Large intestine (tissue), 3 donors: ENCODE results near the gene SULT4A1. TPM values are rescaled to one million over a fixed set of nuclear protein-coding genes. Genes with fewer than 3 reads are reported as not detected.

Experiments used
- DNase-seq, 2 donors: peaks; one replicate each; pipeline versions ENCODE4 v3.0.0 to v3.0.0-alpha.2; 2013
- H3K27ac ChIP-seq: one replicate; pipeline ENCODE4 v1.5.1; 2013; ENCODE audit warnings: low read length
- H3K27me3 ChIP-seq: 2 replicates; pipeline ENCODE4 v1.6.1; 2013; ENCODE audit warnings: low read length; ENCODE audit not compliant: control insufficient read depth, insufficient read depth
- H3K36me3 ChIP-seq: 2 replicates; pipeline ENCODE4 v1.6.1; 2013; ENCODE audit warnings: low read length; ENCODE audit not compliant: control insufficient read depth, insufficient read depth
- H3K4me1 ChIP-seq: one replicate; pipeline ENCODE4 v1.6.1; 2013; ENCODE audit warnings: low read length; ENCODE audit not compliant: control insufficient read depth, insufficient read depth
- H3K4me3 ChIP-seq: one replicate; pipeline ENCODE4 v1.5.1; 2013; ENCODE audit warnings: low read length
- H3K9me3 ChIP-seq: one replicate; pipeline ENCODE4 v1.6.1; 2013; ENCODE audit warnings: mild to moderate bottlenecking, low read depth, low read length, moderate library complexity; ENCODE audit not compliant: control insufficient read depth
- WGBS: methylation state at CpG from one replicate; pipeline ENCODE4 v1.1.5; 2013; ENCODE audit warnings: low lambda C conversion rate; ENCODE audit not compliant: insufficient coverage; 5-methylcytosine and 5-hydroxymethylcytosine counted together
- polyA plus RNA-seq: library from polyadenylated mRNA; unstranded; fragments of 120-200 nt; gene quantifications from one replicate; pipeline ENCODE4 v1.2.1, GENCODE V29; 2013

The SULT4A1 gene
- polyA plus RNA-seq, 1 donor = 5.0 TPM

GRCh38 chr22:43820651-43821305, 41.5 kb downstream of the SULT4A1 start:
- Histone ChIP-seq H3K36me3 (no peaks in the 10 kb centered on the region), H3K4me3 (no peak overlapping the region), H3K9me3 (no peaks in the 10 kb centered on the region), H3K27ac (no peak overlapping the region), H3K4me1 (no peaks in the 10 kb centered on the region), H3K27me3 (no peaks in the 10 kb centered on the region)
- DNase-seq = peak in 1 of 2 donors; percentile 50
- no CpG with 5 or more reads among the region's 18 CpGs for WGBS

GRCh38 chr22:43819931-43820640, 42.2 kb downstream of the SULT4A1 start:
- no peak for DNase-seq
- H3K27ac ChIP-seq = no peak overlapping the region
- WGBS = 100% methylated on average over 1 of the region's 13 CpGs
- no peaks in the 10 kb centered on the region for H3K36me3 ChIP-seq
- H3K4me1 ChIP-seq = no peaks in the 10 kb centered on the region
- no peak overlapping the region for H3K4me3 ChIP-seq
- H3K9me3 ChIP-seq = no peaks in the 10 kb centered on the region
- H3K27me3 ChIP-seq = no peaks in the 10 kb centered on the region

- no CpG with 5 or more reads among the region's 12 CpGs for WGBS
- DNase-seq = no peak
Observed at GRCh38 chr22:43819421-43819921, 42.8 kb downstream of the SULT4A1 start.

GRCh38 chr22:43818981-43819380, 43.3 kb downstream of the SULT4A1 start:
- Histone ChIP-seq H3K4me1 (no peaks in the 10 kb centered on the region), H3K4me3 (no peak overlapping the region), H3K9me3 (no peaks in the 10 kb centered on the region), H3K36me3 (no peaks in the 10 kb centered on the region), H3K27me3 (no peaks in the 10 kb centered on the region), H3K27ac (no peak overlapping the region)
- DNase-seq = no peak
- no CpG with 5 or more reads among the region's 11 CpGs for WGBS

More at GRCh38 chr22:43819421-43819921, 42.8 kb downstream of the SULT4A1 start:
- Histone ChIP-seq H3K27ac (no peak overlapping the region), H3K4me3 (no peak overlapping the region), H3K4me1 (no peaks in the 10 kb centered on the region), H3K9me3 (no peaks in the 10 kb centered on the region), H3K27me3 (no peaks in the 10 kb centered on the region), H3K36me3 (no peaks in the 10 kb centered on the region)

- H3K27ac ChIP-seq = no peak overlapping the region
- H3K36me3 ChIP-seq = no peaks in the 10 kb centered on the region
- H3K4me1 ChIP-seq = peaks cover 7% of the 10 kb centered on the region
- no peaks in the 10 kb centered on the region for H3K9me3 ChIP-seq
- no peak overlapping the region for H3K4me3 ChIP-seq
- WGBS = 100% methylated on average over 1 of the region's 9 CpGs
- DNase-seq = no peak
- H3K27me3 ChIP-seq = no peaks in the 10 kb centered on the region
Observed at GRCh38 chr22:43817402-43817801, 44.9 kb downstream of the SULT4A1 start.

- H3K9me3 ChIP-seq = no peaks in the 10 kb centered on the region
- H3K4me1 ChIP-seq = peaks cover 12% of the 10 kb centered on the region
- H3K27me3 ChIP-seq = no peaks in the 10 kb centered on the region
- no peak overlapping the region for H3K27ac ChIP-seq
- DNase-seq = no peak
- no peaks in the 10 kb centered on the region for H3K36me3 ChIP-seq
- WGBS = 83% methylated on average over 1 of the region's 5 CpGs
- H3K4me3 ChIP-seq = no peak overlapping the region
Observed at GRCh38 chr22:43814264-43814663, 48.0 kb downstream of the SULT4A1 start.

GRCh38 chr22:43812890-43813289, 49.4 kb downstream of the SULT4A1 start:
- no peaks in the 10 kb centered on the region for H3K36me3 ChIP-seq
- no CpG with 5 or more reads among the region's 6 CpGs for WGBS
- H3K9me3 ChIP-seq = no peaks in the 10 kb centered on the region
- no peaks in the 10 kb centered on the region for H3K27me3 ChIP-seq
- peak overlapping the region; percentile 89 for H3K4me3 ChIP-seq
- H3K27ac ChIP-seq = no peak overlapping the region
- no peak for DNase-seq
- H3K4me1 ChIP-seq = peaks cover 12% of the 10 kb centered on the region

GRCh38 chr22:43812149-43812842, 50.0 kb downstream of the SULT4A1 start, which contains the start of gene EFCAB6:
Gene EFCAB6, minus strand, starts transcription at chr22:43812305. Its CDS starts 29,987 bp downstream, at chr22:43782318.
- Histone ChIP-seq H3K36me3 (no peaks in the 10 kb centered on the region), H3K27ac (peak within 1 kb of the TSS; percentile 71), H3K4me1 (peaks cover 12% of the 10 kb centered on the region), H3K9me3 (no peaks in the 10 kb centered on the region), H3K4me3 (peak within 1 kb of the TSS; percentile 89), H3K27me3 (no peaks in the 10 kb centered on the region)
- WGBS = no CpG with 5 or more reads among the region's 55 CpGs
- DNase-seq = peak; percentile 94 to 96

- WGBS = no CpG with 5 or more reads among the region's 21 CpGs
- Histone ChIP-seq H3K27ac (peak overlapping the region; percentile 48), H3K36me3 (no peaks in the 10 kb centered on the region), H3K27me3 (no peaks in the 10 kb centered on the region), H3K4me3 (peak overlapping the region; percentile 89), H3K9me3 (no peaks in the 10 kb centered on the region), H3K4me1 (peaks cover 12% of the 10 kb centered on the region)
- peak; percentile 69 to 83 for DNase-seq
Observed at GRCh38 chr22:43811777-43812148, 50.5 kb downstream of the SULT4A1 start.

GRCh38 chr22:43802897-43803495, 59.3 kb downstream of the SULT4A1 start:
- DNase-seq = no peak
- no peaks in the 10 kb centered on the region for H3K27me3 ChIP-seq
- no peak overlapping the region for H3K27ac ChIP-seq
- H3K4me1 ChIP-seq = no peaks in the 10 kb centered on the region
- WGBS = 65% methylated on average over 3 of the region's 5 CpGs
- H3K4me3 ChIP-seq = no peak overlapping the region
- H3K9me3 ChIP-seq = peaks cover 2% of the 10 kb centered on the region
- no peaks in the 10 kb centered on the region for H3K36me3 ChIP-seq
